ENCODE results near the gene EDN2.
A peak's percentile ranks its signal among the peaks of the same experiment; 100 is the strongest.

The EDN2 gene

DNA sequence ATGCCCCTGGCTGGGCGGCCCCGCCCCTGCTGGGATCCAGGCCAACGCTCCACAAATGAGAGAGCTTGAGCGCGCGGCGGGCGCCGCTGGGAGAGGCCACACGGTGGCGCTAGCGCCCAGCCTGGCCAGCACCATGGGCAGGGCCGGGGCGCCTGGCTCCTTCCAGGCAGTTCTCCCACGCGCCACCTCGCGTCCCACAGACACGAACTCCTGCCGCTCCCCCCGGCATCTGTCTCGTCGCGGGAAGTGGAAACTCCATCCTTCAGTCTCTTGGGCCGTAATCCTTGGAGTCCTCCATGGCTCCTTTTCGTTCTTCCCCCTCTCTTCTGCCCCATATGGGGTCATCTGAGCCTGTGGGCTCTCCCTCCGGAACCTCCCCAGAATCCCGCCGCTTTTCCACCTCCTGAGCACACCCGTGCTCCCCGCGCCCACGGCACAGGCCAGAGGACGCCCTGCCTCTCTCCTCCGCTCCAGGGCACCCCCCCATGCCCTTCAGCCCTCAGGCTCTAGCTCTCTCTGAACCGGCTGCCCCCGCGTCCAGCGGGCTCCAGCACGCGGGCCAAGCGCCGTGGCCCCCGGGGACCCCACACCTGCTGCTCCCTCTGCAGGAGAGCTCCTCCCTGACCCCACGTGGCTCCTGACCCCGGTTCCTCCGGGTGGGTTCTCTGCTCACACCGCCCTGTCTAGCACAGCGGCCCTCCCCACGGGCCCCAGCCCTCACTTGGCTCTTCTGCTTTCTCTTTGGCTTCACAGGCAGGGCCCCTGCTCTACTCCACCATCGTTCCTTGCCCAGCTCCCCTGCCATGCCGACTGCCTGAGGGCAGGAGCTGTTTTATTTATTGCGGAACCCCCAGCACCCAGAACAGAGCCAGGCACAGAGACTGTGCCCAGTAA is 31.9 kb upstream of the EDN2 start:
- peak; percentile 94 for DNase-seq

- no peak for DNase-seq
Observed at GRCh38 chr1:41515778-41516167, 31.3 kb upstream of the EDN2 start.

DNA sequence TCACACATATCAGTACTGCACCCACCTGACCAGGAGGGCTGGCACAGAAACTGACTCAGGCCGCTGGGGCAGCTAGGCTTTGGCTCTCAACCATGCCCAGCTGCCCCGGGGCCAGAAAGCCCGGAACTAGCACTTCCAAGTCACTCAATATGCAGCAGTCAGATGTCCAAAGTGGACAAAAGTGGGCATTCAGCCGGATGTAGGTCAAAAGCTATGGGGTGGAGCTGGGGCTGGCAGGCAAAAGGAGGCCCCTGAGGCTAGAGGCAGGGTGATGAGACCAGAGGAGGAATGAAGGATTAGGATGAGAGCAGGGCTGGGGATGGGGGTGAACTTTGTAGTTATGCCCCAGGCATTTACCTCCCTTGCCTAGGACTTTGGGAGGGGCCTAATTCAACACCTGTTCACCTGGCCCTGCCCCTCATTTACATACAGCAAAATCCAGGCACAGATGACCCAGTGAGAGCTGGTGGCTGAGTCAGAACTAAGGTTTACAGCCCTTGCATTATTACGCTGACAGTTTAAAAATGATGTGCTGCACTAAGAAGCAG is 30.7 kb upstream of the EDN2 start:
- DNase-seq, result no peak

DNA sequence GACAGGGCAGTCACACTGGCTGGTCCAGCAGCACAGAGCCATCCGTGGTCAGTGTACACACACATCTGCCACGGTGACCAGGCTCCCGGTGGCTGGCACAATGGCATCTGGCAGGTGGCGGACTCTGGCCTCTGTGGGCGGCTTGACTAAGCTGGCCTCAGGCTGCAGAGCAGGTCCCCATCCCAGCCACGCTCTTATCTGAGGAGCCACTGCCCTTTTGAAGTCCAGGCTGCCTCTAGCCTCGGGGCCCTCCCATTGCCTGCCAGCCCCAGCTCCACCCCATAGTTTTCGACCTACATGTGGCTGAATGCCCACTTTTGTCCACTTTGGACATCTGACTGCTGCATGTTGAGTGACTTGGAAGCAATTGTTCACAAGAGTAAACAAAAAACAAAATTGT is 29.9 kb upstream of the EDN2 start:
- DNase-seq, result no peak

DNA sequence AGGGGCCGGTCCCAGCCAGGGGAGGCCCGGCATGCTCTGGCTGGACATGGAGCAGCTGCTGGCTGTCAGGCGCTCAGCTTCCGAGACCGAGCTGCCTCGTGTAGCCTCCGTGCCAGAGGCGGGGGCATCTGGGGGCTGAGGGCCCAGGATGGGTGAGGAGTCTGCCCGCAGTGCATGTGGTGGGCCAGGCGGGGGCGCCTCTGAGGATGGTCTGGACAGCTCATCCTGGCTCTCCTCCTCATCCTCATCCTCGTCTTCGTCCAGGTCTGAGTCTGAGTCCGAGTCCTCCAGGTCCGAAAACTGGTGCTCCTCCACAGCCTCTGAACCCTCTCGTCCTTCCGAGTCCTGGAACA is 28.9 kb upstream of the EDN2 start:
- DNase-seq, result no peak

DNA sequence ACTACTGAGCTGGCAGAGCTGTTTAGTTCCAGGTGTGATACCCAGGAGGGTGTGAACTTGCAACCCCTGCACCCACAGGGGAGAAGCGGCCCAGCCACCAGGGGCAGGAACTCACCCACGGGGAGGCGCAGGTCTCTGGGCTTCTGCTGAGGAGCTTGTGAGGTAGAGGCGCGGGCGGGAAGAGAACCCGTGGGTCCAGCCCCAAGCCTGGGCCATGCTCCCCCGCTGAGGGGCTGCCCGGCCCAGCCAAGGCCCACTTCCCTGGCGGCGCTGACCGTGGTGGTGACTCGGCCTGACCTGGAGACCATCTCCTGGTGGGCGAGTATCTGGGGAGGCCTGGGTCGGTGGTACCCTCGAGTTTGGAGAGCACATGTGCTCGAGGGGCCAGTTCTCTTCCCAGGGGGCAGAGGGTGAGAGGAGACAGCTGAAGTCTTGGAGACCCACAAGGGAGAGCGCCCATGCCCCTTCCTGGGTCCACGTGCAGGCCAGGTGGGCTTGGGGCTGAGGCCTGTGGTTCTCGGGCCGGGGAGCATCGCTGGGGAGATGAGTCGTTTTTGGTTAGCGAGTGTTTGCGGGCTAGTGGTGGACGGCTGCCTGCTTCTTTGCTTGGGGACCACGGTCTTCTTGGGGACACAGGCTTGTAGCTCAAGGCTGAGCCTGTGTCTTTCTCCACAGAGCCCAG is 28.4 kb upstream of the EDN2 start:
- DNase-seq, result no peak

GRCh38 chr1:41511239-41511540 is 26.7 kb upstream of the EDN2 start:
- DNase-seq, result no peak

- no peak for DNase-seq
Observed at GRCh38 chr1:41510531-41511238, 26.2 kb upstream of the EDN2 start.

GRCh38 chr1:41509270-41509671 is 24.8 kb upstream of the EDN2 start:
- DNase-seq, result no peak

DNA sequence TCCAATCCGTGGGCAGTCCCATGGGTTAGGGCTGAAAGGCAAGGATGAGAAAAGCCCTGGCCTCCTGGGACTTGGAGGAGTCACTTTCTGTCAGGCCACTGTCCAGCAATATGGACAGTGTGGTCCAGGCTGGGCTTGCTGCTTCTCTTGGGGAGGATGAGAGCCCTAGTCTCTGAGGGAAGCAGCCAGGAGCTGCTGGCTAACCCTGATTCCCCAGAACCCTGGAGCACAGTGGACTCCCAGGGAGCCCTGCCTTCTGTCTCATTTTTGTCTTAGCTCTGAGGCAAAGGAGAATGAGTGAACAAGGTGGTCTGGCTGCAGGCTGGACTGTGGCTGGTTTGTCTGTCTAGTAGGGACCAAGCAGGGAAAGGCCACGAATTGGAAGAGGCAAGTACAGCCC is 23.8 kb upstream of the EDN2 start:
- DNase-seq, result no peak

DNA sequence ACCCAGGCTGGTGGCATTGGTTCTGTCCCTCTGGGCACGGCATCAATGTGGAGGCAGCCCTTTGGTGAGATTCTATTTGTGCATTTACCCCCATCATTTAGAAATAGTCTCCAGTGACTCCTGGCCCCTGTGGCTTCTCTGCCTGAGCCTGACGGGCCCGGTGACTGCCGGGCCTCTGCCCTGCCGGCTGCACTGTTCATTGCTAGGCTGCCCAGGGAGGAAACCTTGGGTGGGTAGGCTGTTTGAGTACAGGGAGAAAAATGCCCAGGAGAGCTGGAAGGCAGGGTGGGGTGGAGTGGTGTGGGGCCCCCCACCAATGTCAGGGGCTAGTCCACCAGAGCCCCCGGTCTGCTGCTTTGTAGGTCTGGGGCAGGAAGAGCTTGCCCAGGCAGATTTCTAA is 23.4 kb upstream of the EDN2 start:
- DNase-seq, result no peak

DNA sequence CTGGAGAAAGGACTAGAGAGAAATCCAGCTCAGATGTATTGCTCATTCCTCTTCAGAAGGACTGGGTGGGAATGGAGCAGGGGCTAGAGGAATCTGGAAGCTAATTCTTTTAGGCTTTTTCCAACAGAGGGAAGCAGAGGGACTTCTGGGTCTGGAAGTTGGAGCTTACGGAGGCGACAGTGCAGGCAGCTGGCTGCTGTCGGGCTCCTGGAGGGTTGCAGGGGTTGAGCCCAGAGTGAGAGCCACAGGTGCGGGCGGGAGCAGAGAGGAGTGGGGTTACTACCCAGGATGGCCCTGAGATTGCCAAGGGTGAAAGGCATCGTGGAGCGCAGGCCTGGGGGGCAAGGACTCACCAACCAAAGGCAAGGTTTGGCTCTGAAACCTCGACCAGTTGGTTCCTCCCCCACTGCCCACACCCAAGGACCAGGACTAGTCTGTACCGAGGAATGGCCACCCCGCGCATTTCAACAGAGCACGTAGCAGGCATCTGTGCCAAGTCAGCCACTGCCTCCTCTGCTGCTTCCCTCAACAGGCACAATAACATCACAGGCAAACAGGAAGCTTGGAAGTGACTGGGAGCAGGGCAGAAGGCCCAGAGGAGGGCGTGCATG is 22.7 kb upstream of the EDN2 start:
- no peak for DNase-seq

DNA sequence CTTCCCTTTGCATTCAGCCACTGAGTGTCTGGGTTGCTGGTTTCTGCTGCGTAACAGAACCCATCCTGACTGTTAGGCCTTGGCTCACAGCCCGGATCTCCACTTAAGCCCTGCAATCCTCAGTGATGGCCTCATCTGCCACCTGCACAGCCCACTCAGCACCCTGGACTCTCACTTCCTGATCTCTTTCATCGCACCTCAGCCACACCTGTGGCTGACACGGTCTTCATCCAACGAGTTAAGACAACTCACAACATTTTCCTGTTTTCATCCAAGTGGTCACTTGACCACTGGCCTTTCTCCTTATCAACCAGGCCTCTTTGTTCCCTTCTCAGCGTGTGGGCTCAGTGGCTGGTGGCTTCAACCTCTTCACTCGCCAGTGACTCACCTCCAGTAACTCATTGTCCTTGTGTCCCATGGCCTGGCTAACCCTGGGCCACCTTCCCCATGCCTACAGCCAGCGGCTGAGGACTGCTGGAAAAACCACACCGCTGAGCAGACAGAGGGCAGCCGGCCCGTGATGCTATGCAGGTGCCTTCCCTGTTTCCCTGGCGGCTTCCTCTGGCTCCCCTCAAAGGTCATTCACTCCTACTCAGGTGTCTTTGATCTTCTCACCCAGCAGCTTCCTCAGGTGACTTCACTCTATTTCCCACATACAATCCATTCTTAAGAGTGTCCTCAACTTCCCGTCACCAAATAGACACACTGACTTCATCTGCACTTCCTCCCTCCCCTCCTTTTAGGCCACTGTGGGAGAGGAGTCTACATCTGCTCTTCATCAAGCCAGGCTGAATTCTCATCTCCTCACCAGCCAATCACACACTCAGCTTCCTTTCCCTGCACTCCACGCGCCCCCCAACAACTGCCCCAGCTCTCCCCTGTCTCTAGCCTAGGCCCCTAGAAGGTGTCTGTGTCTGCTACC is 19.9 kb upstream of the EDN2 start:
- DNase-seq, result no peak

- no peak for DNase-seq
Observed at GRCh38 chr1:41503538-41504113, 19.1 kb upstream of the EDN2 start.

GRCh38 chr1:41502912-41503311 is 18.4 kb upstream of the EDN2 start:
- no peak for DNase-seq

DNA sequence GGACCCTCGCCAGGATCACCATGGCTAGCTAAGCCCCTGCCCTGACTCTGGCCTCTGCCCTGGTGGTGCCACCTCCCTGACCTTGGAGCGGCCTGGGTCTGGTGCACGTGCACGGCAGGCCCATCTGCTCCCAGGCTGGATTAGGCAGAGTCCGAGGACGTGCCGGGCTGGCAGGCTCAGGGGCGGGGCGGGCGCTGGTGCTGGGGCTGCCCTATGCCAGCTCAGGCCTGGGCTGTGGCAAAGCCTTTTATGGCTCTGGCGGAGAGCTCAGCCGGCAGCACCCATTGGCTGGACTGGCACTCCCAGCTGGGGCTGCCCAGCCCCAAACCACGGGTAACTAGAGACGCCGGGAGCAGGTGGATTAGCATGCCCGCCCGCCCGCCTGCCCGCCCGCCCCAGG is 17.1 kb upstream of the EDN2 start:
- no peak for DNase-seq

GRCh38 chr1:41500781-41501518 is 16.5 kb upstream of the EDN2 start:
- no peak for DNase-seq

DNA sequence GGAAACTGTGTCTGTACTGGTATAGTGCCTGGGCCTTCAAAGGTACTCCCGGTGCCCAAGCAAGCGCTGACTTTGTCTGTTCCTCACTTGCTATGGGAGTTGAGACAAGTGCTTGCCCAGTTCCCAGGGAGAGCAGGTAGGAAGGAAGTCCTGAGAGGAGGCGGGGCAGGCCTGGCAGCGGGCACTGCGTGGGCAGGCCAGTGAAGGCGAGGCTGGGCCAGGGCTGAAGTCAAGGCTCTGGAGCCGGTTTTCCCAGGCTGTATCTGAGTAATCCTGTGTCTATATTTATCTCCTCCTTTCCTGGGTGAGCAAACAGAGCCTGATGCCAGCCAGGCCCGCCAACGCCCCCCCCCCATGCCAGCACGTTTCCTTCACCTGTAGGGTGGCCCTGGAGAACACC is 15.9 kb upstream of the EDN2 start:
- no peak for DNase-seq

GRCh38 chr1:41499591-41499990 is 15.1 kb upstream of the EDN2 start:
- no peak for DNase-seq

DNA sequence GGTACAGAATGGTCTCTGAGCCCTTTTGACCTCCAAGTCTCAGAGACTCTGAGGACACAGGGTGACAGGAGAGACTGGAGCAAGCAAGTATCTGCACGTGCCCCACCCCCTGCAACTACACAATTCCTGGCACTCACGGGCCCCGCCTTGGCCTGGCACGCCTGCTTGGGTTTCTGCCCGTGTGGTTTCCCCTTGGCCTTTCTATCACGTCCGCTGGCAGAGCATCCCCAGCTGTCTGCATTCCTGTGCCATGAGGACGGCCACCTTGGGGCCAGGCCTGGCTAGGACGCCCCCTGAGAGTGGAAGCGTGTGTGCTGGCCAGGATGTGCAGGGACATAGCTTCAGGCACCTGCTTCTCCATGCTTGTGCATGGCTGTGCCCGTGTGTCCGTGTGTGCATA is 14.3 kb upstream of the EDN2 start:
- DNase-seq, result no peak

DNA sequence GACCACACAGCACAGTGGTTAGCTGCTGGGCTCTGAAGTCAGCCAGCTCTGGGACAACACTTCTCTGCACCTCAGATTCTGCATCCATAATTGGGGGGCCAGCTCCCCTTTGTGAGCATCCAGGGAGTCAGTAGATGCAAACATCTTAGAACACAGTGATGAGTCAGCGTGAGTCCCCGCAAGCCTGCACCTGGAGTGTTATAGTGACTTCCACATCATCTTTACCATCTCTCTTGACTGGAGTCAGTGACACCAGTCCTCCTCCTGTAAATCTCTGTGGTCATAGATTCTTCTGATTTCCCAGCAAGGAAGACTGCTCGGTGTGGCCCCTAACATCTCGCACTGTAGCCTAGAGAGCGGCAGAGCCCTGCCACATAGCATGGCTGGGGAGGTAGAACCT is 13.9 kb upstream of the EDN2 start:
- DNase-seq, result no peak

Data from left hindlimb (tissue), 1 donor.